ENCODE results near the gene INPP5A.
"Not testable (repeated sequence)": the region's sequence is repeated elsewhere in the genome, so short reads cannot be mapped to it uniquely, and the experiment has no call there.

The INPP5A gene

DNA sequence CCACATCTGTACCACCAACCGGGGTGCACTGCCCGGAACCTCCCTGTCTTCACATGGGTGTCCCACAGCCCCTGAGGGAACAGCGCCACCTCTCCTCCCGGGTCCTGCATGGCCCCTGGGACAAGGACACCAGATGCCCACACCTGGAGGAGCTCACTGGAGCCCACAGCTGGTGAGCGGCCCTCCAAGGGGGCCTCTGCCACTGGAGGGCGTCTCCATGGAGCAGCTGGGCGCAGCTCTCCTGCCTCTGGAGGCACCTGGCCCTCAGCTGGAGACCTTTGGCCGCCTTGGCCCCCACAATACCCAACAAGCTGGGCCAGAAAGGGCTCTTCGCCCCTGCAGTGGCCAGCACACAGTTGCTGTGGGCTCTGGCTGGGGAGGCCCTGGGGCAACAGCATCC lies 255.6 kb downstream of the INPP5A start:
- no peak for DNase-seq

DNA sequence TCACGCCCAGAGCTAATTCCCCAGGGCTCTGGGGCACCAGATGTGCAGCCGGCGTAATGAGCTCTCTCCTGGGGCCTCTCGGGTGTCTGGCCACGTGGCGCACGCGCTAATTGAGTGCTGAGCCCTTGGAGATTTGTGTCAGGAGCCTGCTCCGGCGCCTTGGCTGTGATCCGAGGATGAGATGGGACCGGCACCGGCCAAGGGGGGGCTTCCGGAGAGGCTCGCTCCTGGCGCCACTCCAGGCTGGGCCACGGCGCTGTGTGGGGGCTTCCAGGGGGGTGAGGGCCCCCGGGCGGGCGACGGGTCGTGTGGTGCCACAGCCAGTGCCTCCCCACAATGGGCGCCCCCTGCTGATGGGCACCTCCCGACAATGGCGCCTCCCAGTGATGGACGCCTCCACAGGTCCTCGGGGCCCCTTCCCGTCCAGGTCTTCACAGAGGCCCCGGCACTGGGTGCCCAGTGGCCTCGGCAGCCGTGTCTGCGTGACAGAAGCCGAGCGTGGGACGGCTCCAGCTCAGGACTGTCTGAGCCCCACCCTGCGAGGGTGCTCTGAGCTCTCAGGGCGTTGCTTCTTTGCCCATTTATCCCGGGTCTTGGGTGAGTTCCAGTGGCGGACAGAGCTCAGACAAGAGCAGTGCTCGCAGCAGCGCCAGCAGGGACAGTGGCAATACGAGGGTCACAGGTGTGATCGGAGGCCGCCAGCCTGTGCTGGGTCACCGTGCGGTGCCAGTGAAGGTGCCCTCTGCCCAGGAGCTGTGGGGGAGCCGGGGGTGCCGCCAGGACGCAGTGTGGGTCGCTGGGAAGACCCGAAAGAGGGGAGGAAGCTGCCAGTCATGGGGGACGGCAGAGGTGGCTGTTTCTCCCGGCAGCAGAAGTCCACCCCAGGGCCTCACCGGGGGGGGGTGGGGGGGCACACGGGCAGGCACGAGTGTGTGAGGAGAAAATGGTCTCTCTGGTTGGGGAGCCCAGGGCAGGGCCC lies 256.6 kb downstream of the INPP5A start:
- peak; percentile 10 for DNase-seq

- no peak for DNase-seq
Observed at GRCh38 chr10:132796846-132797245, 259.3 kb downstream of the INPP5A start.

- not testable (repeated sequence) for DNase-seq
Observed at GRCh38 chr10:132797986-132798385, 260.4 kb downstream of the INPP5A start.

GRCh38 chr10:132798403-132798802 lies 260.8 kb downstream of the INPP5A start:
- DNase-seq: no peak

GRCh38 chr10:132798876-132799275 lies 261.3 kb downstream of the INPP5A start:
- DNase-seq: no peak

DNA sequence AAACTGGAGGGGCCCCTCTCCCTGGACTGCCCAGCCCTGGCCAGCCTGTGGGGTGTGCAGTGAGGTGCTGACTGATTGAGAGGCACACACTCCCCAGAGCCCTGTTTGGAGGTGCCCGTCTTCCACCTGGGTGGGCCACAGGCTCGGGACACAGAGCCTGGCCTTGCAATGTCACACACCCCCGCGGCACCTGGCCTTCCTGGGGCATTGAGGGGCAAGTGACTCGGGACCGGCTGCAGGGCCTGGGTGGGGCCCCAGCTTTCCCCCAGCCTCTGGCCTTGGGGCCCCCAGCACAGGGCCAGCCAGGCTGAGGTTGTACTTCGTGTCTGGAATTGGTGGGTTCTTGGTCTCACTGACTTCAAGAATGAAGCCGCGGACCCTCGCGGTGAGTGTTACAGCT lies 262.3 kb downstream of the INPP5A start:
- no peak for DNase-seq

DNA sequence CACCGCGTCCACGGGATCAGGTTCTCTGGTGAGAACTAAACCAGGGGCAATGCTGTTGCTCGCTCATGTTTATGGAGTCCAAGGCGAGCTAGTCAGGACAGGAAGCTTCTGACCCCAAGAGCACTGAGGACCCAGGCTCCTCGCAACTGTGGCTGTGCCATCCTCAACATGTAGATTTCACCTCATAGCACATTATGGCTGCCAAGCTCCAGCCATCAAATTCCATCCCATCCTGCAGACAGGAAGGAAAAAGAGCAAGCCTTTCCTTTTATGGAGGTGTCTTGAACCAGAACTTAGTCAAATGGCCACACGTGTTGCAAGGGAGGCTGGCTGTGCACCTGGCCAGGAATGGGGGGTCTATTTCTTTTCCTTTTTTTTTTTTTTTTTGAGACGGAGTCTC lies 264.5 kb downstream of the INPP5A start:
- no peak for DNase-seq

GRCh38 chr10:132802694-132803320 lies 265.2 kb downstream of the INPP5A start:
- DNase-seq: no peak

DNA sequence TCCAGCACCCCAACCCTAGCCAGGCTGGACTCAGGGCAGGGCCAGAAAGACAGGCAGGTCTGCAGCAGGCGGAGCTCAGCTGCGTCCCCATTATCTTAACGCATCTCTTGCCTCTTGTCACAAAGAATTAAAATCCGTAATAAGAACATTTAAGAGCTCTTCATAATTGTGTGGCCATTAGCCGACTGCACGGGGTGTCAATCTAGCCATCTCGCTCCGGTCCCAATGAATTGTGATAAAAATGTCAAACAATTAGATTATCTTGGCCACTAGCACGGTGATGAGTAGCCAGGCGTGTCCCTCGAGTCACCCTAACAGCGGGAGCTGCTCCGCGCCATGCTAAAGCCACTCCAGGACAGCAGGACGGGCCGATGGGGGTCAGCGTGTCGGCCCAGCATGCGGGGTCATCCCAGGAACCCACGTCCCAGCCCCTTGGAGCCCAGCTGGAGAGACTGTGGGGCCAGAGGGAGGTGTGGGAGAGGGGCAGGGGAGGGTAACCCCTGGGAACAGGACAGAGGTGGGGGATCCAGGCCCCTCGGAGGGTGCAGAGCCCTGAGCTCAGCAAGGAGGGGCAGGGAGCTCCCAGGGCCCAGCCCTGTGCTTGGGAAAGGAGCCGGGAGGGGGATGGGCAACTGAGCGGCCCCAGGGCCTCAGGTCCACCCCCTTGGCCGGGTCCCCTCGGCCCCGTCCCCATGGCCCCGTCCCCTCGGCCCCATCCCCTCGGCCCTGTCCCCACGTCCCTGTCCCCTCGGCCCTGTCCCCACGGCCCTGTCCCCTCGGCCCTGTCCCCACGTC lies 266.0 kb downstream of the INPP5A start:
- DNase-seq: no peak

DNA sequence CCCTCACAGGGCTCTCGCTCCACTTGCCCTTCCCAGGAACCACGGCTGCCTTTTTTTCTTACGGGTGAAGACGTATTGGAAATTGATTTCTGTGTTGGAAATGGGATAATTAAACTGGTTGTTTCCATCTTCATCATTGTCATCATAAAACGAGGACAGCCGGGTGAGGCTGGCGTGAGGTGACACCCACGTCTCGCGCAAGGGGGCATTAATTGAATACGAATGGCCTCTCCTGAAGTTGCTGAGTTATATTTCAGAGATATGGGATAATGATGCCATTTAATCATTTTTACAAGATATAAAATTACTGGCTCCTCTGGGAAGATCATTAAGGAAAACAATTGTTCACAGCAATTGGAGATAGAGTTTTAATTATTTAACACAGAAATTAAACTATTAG lies 266.7 kb downstream of the INPP5A start:
- DNase-seq: no peak

GRCh38 chr10:132804785-132805426 lies 267.3 kb downstream of the INPP5A start:
- DNase-seq: no peak

DNA sequence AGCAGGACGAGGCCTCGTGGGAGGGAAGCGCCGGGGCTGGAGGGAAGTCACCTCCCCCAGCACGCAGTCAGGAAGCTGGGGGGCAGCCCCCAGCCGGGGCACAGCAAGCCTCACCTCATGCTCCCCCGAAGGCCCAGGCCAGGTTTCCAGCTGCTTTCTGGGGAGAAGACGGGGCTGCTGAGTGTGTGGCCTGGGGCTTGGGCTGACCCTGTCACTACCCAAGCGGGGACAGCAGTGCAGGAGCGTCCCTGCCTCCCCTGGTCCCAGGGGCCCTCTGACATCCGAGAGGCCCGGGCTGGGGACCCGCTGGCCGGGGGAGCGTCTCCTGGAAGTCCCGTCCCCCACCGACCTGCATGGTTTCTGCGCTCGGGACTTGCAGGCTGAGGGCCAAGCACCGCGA lies 268.0 kb downstream of the INPP5A start:
- no peak for DNase-seq

DNA sequence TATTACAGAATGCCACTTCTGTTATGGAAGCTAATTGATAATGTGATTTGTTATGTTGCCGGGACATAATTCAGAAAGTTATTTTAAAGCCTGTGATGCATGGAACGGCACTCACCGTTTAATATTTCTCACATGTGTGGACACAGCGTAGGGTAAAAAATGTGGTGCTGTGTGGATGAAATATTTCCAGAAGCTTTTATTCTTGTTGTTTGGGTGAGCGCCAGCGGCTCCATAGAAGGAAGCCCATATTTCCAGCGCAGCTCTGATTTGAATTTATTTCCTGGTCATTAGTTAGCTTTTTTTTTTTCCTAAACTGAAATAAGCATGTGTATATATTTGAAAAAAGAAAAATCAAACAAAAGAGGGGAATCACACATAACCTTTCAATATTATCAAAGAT lies 268.5 kb downstream of the INPP5A start:
- no peak for DNase-seq

- no peak for DNase-seq
Observed at GRCh38 chr10:132806561-132807003, 269.0 kb downstream of the INPP5A start.

- DNase-seq: no peak
Observed at GRCh38 chr10:132807621-132808049, 270.0 kb downstream of the INPP5A start.

GRCh38 chr10:132808383-132809231 lies 271.0 kb downstream of the INPP5A start:
- no peak for DNase-seq

DNA sequence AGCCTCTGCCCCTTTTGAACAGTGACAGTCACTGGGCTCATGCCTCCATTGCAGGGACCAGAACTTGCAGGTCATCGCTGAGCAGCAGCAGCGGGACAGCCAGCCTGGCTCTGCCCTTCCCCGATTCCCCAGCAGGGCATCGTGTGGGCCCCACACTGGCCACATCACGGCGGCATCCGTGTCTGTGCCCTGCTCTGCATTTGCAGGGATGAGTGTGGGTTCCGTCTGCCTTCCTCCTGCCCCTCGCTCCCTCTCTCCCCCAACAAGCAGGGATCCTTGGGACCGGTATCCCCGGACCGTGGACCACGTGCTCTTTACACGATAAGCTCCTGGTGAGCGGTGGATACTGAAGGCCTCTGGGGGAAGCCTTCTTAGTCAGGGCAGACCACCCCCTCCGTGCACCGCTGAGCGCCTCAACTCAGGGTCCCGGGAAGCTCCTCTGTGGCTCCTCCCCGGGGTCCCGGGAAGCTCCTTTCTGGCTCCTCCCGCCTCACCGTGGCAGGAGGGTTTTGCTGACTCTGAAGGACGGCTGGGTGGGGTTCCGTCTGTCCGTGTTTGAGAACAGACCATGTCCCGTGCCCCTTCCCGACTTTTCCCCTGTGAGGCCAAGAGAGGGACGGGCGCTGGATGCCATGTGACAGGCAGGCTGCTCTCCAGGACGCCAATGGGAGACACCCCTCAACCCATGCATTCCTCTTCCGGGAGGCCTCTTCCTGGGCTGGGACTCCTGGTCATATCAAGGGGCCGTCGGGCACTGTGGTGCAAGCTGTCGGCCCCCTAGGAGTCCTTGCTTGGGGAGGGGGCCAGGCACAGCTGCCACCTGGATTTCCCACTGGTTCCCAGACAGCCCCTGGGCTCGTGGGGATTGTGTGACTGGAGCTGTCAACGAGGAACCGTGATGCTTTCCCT lies 271.9 kb downstream of the INPP5A start:
- DNase-seq: no peak

DNA sequence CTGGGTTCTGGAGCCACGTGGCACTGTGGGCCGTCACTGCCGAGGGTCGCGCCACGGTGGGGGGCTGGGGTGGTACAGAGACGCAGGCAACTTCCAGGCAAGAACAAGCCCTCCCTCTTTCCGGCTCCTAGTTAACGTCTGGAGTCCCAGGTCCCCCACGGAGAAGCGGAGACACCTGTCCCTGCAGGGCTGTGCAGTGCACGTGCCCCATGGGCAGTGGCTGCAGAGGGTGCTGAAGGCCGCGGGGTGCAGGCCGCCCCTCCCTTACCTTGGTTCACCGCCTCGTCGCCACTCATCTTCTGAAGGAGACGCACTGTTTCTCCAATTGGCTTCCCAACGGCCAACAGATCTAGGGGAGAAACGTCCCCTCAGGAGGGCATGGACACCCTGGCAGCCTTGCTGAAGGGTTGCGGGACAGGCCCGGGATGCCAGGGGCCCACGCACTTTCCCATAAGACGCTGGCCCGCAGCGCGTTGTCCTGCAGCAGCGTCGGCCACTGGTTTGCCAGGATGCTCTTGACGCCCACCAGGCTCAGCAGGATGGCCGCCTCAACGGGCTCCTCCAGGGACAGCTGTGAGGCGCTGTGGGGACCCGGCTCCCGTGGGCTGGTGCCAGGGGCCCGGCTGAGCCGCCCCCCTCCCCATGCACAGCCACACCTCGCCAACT lies 272.7 kb downstream of the INPP5A start:
- DNase-seq: no peak

Measured in NCI-H526 treated with DMSO at 0.1 percent for 48 hours (cell line).